ENCODE data around the gene HK2. TPM values are rescaled to one million over a fixed set of nuclear protein-coding genes. Genes with fewer than 3 reads are reported as not detected.

Gene HK2
- total RNA-seq, 2 donors from 2014 or later = 6.9 to 13.4 TPM

DNA sequence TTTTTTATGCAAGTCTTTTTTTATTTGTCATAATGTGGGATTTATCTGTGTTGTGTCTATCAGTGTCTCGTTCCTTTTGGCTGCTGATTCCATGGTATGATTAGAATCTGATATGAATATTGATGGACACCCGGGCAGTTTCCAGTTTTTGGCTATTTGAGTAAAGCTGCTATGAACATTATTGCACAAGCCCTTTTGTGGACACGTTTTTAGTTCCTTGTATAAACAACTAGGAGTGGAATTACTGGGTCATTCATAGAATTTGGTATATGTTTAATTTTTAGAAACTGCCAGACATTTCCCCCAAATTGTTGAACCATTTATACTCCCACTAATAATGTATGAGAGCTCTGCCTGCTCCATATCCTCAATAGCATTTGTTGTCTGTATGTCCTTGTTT is 26.6 kb downstream of the HK2 start:
- no peaks in the 10 kb centered on the region for H3K9me3 ChIP-seq
- no peaks in the 10 kb centered on the region for H3K36me3 ChIP-seq
- H3K27me3 ChIP-seq (replicated peaks; ENCODE audit: insufficient read depth) = no peaks in the 10 kb centered on the region
- TF ChIP-seq, protein P1, sequence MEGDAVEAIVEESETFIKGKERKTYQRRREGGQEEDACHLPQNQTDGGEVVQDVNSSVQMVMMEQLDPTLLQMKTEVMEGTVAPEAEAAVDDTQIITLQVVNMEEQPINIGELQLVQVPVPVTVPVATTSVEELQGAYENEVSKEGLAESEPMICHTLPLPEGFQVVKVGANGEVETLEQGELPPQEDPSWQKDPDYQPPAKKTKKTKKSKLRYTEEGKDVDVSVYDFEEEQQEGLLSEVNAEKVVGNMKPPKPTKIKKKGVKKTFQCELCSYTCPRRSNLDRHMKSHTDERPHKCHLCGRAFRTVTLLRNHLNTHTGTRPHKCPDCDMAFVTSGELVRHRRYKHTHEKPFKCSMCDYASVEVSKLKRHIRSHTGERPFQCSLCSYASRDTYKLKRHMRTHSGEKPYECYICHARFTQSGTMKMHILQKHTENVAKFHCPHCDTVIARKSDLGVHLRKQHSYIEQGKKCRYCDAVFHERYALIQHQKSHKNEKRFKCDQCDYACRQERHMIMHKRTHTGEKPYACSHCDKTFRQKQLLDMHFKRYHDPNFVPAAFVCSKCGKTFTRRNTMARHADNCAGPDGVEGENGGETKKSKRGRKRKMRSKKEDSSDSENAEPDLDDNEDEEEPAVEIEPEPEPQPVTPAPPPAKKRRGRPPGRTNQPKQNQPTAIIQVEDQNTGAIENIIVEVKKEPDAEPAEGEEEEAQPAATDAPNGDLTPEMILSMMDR (IDR thresholded peaks at IDR 0.05) = no peak
- H3K27ac ChIP-seq = no peak overlapping the region
- ATAC-seq (ENCODE audit: insufficient number of reproducible peaks, low FRiP score, low read depth) = no peak
- no peak for DNase-seq (ENCODE audit: low spot score)
- H3K4me1 ChIP-seq (ENCODE audit: control insufficient read depth in 1 of 2, low read depth in 2 of 2) = peaks cover 5 to 8% of the 10 kb centered on the region in 2 donors
- H3K4me3 ChIP-seq = no peak overlapping the region

DNA sequence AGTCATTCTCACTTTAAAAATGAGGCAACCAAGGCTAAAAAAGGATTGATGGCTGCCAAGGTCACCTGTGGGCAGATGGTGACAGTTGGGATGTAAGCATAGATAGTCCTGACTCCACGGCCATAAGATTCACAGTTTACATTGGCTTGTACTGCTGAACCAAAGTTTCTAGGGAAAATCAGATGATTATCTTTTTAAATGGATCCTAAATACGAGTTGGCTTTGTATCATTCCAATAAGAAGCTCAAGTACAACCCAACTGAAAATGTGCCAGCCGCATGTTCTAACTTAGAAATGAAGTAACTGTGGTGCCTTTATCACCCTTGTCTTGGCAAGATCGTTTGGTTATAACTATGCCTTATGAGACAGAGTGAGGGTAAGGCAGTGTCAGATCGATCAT is 27.6 kb downstream of the HK2 start:
- Histone ChIP-seq H3K36me3 (no peaks in the 10 kb centered on the region), H3K4me1 (ENCODE audit: control insufficient read depth in 1 of 2, low read depth in 2 of 2) (peaks cover 6 to 13% of the 10 kb centered on the region in 2 donors), H3K27ac (no peak overlapping the region), H3K9me3 (no peaks in the 10 kb centered on the region), H3K4me3 (no peak overlapping the region), H3K27me3 (replicated peaks; ENCODE audit: insufficient read depth) (no peaks in the 10 kb centered on the region)
- ATAC-seq (ENCODE audit: insufficient number of reproducible peaks, low FRiP score, low read depth) (no peak), DNase-seq (ENCODE audit: low spot score) (no peak)
- TF ChIP-seq, protein P1 (IDR thresholded peaks at IDR 0.05) = no peak

DNA sequence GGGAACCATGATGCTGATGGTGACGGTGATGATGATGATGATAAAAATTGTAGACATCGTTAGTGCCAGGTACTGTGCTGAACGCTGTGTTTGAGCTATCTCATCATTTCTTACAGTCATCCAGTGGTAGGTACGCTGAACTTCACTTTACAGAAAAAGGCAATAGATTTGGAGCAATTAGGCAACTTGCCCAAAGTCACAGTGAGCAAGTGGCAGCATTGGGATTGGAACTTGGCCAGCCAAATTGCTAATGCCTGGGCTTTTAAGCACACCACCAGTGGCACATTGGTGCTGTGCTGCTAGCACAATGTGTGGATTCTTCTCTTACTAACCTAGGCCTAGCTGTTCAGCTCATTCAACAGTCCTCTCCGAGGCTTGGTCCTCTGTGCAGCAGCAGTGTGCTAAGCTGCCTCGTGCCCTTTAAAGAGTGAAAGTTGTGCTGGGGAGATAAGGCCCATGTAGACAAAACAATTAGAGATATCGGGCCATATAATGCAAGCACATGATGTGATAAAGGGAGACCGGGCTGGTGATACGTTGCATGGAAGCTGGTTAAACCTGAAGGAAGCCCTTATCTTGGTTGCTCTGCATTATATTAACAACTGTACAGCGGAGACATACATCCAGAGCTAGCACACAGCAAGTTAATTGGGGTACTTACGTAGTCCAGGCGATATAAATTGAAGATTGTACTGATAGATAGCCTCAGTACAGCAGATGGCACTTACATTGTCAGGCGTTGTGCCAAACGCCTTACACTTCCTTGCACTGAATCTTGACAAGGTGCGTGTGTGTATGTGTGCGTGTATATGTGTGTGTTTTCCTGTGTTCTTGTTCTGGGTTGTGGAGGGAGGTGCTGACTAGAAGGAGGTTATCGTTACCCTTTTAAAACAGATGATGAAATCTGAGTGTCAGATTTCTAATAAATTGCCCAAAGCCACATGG is 28.4 kb downstream of the HK2 start:
- ATAC-seq (ENCODE audit: insufficient number of reproducible peaks, low FRiP score, low read depth) (no peak), DNase-seq (ENCODE audit: low spot score) (no peak)
- Histone ChIP-seq H3K9me3 (no peaks in the 10 kb centered on the region), H3K4me1 (ENCODE audit: control insufficient read depth in 1 of 2, low read depth in 2 of 2) (peaks cover 6 to 15% of the 10 kb centered on the region in 2 donors), H3K4me3 (no peak overlapping the region), H3K27me3 (replicated peaks; ENCODE audit: insufficient read depth) (no peaks in the 10 kb centered on the region), H3K36me3 (no peaks in the 10 kb centered on the region), H3K27ac (no peak overlapping the region)
- TF ChIP-seq, protein P1 (IDR thresholded peaks at IDR 0.05) = no peak

DNA sequence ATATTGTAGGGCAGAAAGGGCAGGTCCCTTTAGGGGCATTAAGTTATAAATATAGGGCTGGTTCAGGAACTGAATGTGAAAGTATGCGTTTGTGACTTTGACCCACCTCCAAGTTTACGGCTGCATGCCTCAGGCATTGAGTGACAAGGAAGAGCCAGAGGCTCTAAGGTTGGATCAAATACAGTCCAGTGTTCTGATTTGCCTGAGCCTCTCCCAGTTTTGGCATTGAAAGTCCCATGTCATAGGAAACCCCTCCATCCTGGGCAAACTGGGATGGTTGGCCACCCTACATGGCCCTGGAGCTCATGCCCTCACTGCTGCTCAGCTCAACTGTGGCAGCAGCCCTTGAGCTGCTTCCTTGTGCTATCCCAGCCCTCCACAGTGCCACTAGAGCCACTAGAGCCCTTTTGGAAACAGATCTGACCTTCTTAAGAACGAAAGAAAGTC is 29.9 kb downstream of the HK2 start:
- no peak overlapping the region for H3K4me3 ChIP-seq
- H3K4me1 ChIP-seq (ENCODE audit: control insufficient read depth in 1 of 2, low read depth in 2 of 2) = peaks cover 8 to 30% of the 10 kb centered on the region in 2 donors
- no peaks in the 10 kb centered on the region for H3K9me3 ChIP-seq
- H3K27ac ChIP-seq = no peak overlapping the region
- no peaks in the 10 kb centered on the region for H3K27me3 ChIP-seq (replicated peaks; ENCODE audit: insufficient read depth)
- ATAC-seq (ENCODE audit: insufficient number of reproducible peaks, low FRiP score, low read depth) = no peak
- TF ChIP-seq, protein P1 (IDR thresholded peaks at IDR 0.05) = no peak
- no peak for DNase-seq (ENCODE audit: low spot score)
- no peaks in the 10 kb centered on the region for H3K36me3 ChIP-seq
